ENCODE results near the gene APBB2.

Gene APBB2

DNA sequence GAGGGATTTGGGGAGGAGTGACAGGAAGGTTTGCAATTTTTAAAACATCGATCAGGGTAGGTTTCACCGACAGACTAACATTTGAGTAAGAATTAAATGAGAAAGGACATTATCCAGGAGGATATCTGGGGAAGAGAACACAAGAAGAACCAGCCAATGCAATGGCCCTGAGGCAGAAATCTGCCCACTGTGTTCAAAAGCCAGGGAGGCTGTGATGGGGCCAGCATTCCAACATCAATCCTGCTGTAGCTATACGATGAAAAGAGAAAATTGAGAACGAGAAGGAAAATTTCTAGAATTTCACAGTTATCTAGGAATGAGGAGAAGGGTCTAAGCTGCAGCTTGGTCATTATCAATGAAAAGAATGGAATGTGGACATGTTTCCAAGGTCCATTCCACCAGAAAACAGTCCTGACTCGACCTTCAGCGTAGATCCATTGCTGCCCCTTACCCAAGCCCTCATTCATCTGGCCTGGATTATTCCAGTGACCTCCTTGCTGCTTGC is 84.4 kb downstream of the APBB2 start:
- H3K23ac ChIP-seq (ENCODE audit: low read length in 2 of 2) = no peak overlapping the region
- no peaks in the 10 kb centered on the region for H3K27me3 ChIP-seq (ENCODE audit: control insufficient read depth in 1 of 2, insufficient read depth in 1 of 2, low read length in 2 of 2)
- DNase-seq = no peak
- H2AK5ac ChIP-seq (ENCODE audit: low read length, severe bottlenecking) = no peak overlapping the region
- no peak overlapping the region for H3K4ac ChIP-seq (ENCODE audit: low read depth in 1 of 2, low read length in 2 of 2)
- H3K18ac ChIP-seq (ENCODE audit: low read depth in 1 of 2, low read length in 2 of 2) = peak overlapping the region; percentile 47 to 50
- no peaks in the 10 kb centered on the region for H3K36me3 ChIP-seq (ENCODE audit: control insufficient read depth in 1 of 2, insufficient read depth in 2 of 2, low read depth in 1 of 2, low read length in 2 of 2)
- no peak overlapping the region for H2BK120ac ChIP-seq (ENCODE audit: low read depth, low read length)
- no peak overlapping the region for H3K14ac ChIP-seq (ENCODE audit: low read length in 2 of 2)
- 87% methylated on average over 6 of the region's 6 CpGs for WGBS
- H3K4me3 ChIP-seq (ENCODE audit: insufficient read depth in 1 of 2, low read depth in 1 of 2, low read length in 2 of 2) = no peak overlapping the region
- no peak overlapping the region for H2BK12ac ChIP-seq (ENCODE audit: low read length in 2 of 2)
- H2AFZ ChIP-seq (ENCODE audit: low read depth, low read length) = no peak overlapping the region
- H3K9ac ChIP-seq (ENCODE audit: low read length) = no peak overlapping the region
- peaks cover 38% of the 10 kb centered on the region for H3K79me1 ChIP-seq (replicated peaks; ENCODE audit: low read length, poor library complexity, severe bottlenecking)
- no peak overlapping the region for H4K91ac ChIP-seq (ENCODE audit: low read length)
- no peak overlapping the region for H2BK15ac ChIP-seq (ENCODE audit: low read depth, poor library complexity, severe bottlenecking)
- no peaks in the 10 kb centered on the region for H3K9me3 ChIP-seq (ENCODE audit: control insufficient read depth, low read length)
- H3K4me2 ChIP-seq (ENCODE audit: low read length, poor library complexity, severe bottlenecking) = no peak overlapping the region
- H3K4me1 ChIP-seq (ENCODE audit: control insufficient read depth, insufficient read depth, low read depth, low read length) = peaks cover 6% of the 10 kb centered on the region
- H4K8ac ChIP-seq (ENCODE audit: low read length) = no peak overlapping the region
- no peak overlapping the region for H2BK5ac ChIP-seq (ENCODE audit: low read depth, low read length, poor library complexity, severe bottlenecking)
- H3K27ac ChIP-seq (ENCODE audit: low read length, poor library complexity, severe bottlenecking) = no peak overlapping the region

DNA sequence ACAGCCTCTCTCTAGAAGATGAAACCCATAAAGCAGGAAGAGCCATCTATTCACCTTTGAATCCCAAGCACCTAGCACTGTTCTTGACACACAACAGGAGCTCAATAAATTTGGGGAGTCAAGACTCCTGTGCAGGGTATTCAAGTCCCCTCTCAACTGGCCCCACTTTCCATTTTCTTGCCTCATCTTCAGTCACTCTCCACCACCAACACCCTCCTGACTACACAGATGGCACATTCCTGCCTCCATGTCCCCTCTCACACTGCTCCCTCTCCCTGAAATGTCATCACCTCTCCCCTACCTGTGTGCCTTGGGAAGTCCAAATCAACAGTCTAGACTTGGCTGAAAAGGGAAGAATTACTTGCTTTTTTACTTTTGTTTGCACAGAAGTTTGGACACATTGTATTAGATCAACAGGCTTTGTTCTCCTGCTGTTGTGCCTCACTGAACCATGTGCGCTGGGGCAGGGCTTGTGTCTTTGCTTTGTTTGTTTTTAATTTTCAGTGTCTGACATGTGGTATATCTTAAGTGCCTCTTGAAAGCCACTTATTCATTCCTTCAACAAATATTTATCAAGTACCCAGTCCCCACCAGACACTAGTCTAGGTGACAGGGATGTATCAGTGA is 85.1 kb downstream of the APBB2 start:
- no peak overlapping the region for H2BK5ac ChIP-seq (ENCODE audit: low read depth, low read length, poor library complexity, severe bottlenecking)
- peak overlapping the region; percentile 4 for H4K8ac ChIP-seq (ENCODE audit: low read length)
- peak overlapping the region in 1 of 2 experiments; percentile 38 for H3K4ac ChIP-seq (ENCODE audit: low read depth in 1 of 2, low read length in 2 of 2)
- H3K4me2 ChIP-seq (ENCODE audit: low read length, poor library complexity, severe bottlenecking) = no peak overlapping the region
- H3K4me1 ChIP-seq (ENCODE audit: control insufficient read depth, insufficient read depth, low read depth, low read length) = peaks cover 4% of the 10 kb centered on the region
- H2BK120ac ChIP-seq (ENCODE audit: low read depth, low read length) = no peak overlapping the region
- DNase-seq = no peak
- no peak overlapping the region for H3K27ac ChIP-seq (ENCODE audit: low read length, poor library complexity, severe bottlenecking)
- no CpG with 5 or more reads among the region's 1 CpG for WGBS
- no peak overlapping the region for H2AK5ac ChIP-seq (ENCODE audit: low read length, severe bottlenecking)
- H2BK15ac ChIP-seq (ENCODE audit: low read depth, poor library complexity, severe bottlenecking) = no peak overlapping the region
- H2AFZ ChIP-seq (ENCODE audit: low read depth, low read length) = no peak overlapping the region
- H3K9me3 ChIP-seq (ENCODE audit: control insufficient read depth, low read length) = no peaks in the 10 kb centered on the region
- no peak overlapping the region for H3K9ac ChIP-seq (ENCODE audit: low read length)
- no peaks in the 10 kb centered on the region for H3K27me3 ChIP-seq (ENCODE audit: control insufficient read depth in 1 of 2, insufficient read depth in 1 of 2, low read length in 2 of 2)
- H4K91ac ChIP-seq (ENCODE audit: low read length) = no peak overlapping the region
- H3K4me3 ChIP-seq (ENCODE audit: insufficient read depth in 1 of 2, low read depth in 1 of 2, low read length in 2 of 2) = no peak overlapping the region
- H3K23ac ChIP-seq (ENCODE audit: low read length in 2 of 2) = no peak overlapping the region
- H3K79me1 ChIP-seq (replicated peaks; ENCODE audit: low read length, poor library complexity, severe bottlenecking) = peaks cover 38% of the 10 kb centered on the region
- H3K18ac ChIP-seq (ENCODE audit: low read depth in 1 of 2, low read length in 2 of 2) = peak overlapping the region; percentile 31 to 34
- H2BK12ac ChIP-seq (ENCODE audit: low read length in 2 of 2) = no peak overlapping the region
- no peak overlapping the region for H3K14ac ChIP-seq (ENCODE audit: low read length in 2 of 2)
- H3K36me3 ChIP-seq (ENCODE audit: control insufficient read depth in 1 of 2, insufficient read depth in 2 of 2, low read depth in 1 of 2, low read length in 2 of 2) = no peaks in the 10 kb centered on the region

GRCh38 chr4:41125558-41126311 is 88.6 kb downstream of the APBB2 start:
- Histone ChIP-seq H3K4ac (ENCODE audit: low read depth in 1 of 2, low read length in 2 of 2) (no peak overlapping the region), H3K23ac (ENCODE audit: low read length in 2 of 2) (no peak overlapping the region), H2BK12ac (ENCODE audit: low read length in 2 of 2) (no peak overlapping the region), H3K18ac (ENCODE audit: low read depth in 1 of 2, low read length in 2 of 2) (no peak overlapping the region), H2BK15ac (ENCODE audit: low read depth, poor library complexity, severe bottlenecking) (no peak overlapping the region), H4K91ac (ENCODE audit: low read length) (no peak overlapping the region), H2AFZ (ENCODE audit: low read depth, low read length) (no peak overlapping the region), H3K27me3 (ENCODE audit: control insufficient read depth in 1 of 2, insufficient read depth in 1 of 2, low read length in 2 of 2) (no peaks in the 10 kb centered on the region), H4K8ac (ENCODE audit: low read length) (no peak overlapping the region), H3K4me2 (ENCODE audit: low read length, poor library complexity, severe bottlenecking) (no peak overlapping the region), H2BK120ac (ENCODE audit: low read depth, low read length) (no peak overlapping the region), H3K14ac (ENCODE audit: low read length in 2 of 2) (no peak overlapping the region), H2AK5ac (ENCODE audit: low read length, severe bottlenecking) (no peak overlapping the region), H3K36me3 (ENCODE audit: control insufficient read depth in 1 of 2, insufficient read depth in 2 of 2, low read depth in 1 of 2, low read length in 2 of 2) (peaks cover 0 to 7% of the 10 kb centered on the region in 2 experiments), H3K9ac (ENCODE audit: low read length) (no peak overlapping the region), H3K4me3 (ENCODE audit: insufficient read depth in 1 of 2, low read depth in 1 of 2, low read length in 2 of 2) (no peak overlapping the region), H3K27ac (ENCODE audit: low read length, poor library complexity, severe bottlenecking) (peak overlapping the region; percentile 19), H3K79me1 (replicated peaks; ENCODE audit: low read length, poor library complexity, severe bottlenecking) (peaks cover 48% of the 10 kb centered on the region), H2BK5ac (ENCODE audit: low read depth, low read length, poor library complexity, severe bottlenecking) (no peak overlapping the region), H3K4me1 (ENCODE audit: control insufficient read depth, insufficient read depth, low read depth, low read length) (peaks cover 2% of the 10 kb centered on the region), H3K9me3 (ENCODE audit: control insufficient read depth, low read length) (no peaks in the 10 kb centered on the region)
- no peak for DNase-seq
- 97% methylated on average over 7 of the region's 7 CpGs for WGBS

DNA sequence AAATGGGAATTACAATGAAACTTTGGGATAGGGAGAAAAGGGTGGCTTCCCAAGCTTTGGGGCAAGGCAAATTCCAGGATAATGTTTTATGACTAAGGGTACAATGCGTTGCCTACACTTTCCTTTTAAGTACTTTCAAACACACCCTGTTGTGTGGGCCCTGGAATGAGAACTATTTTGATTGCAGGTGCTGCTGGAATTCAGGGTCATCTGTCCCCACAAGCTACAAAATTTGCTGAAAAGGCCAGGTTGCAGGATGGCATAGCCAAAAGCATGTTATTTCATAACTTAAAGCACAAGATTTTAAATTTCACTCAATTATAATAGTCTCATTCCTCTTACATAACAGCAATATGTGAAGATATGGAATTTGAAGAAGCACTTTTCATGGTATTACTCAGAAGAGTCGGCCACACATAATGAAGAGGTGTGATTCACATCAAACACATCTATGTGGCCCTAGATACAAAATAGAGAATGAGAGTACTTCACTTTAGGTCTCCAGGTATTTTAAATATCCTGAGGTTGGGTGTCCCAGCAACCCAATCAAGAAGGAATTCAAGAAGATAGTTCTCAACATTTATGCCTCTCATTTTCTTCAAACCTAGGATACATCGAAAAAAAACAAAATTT is 89.3 kb downstream of the APBB2 start:
- no peak overlapping the region for H4K8ac ChIP-seq (ENCODE audit: low read length)
- H3K79me1 ChIP-seq (replicated peaks; ENCODE audit: low read length, poor library complexity, severe bottlenecking) = peaks cover 46% of the 10 kb centered on the region
- no peaks in the 10 kb centered on the region for H3K27me3 ChIP-seq (ENCODE audit: control insufficient read depth in 1 of 2, insufficient read depth in 1 of 2, low read length in 2 of 2)
- no peak overlapping the region for H3K23ac ChIP-seq (ENCODE audit: low read length in 2 of 2)
- no peak overlapping the region for H2BK15ac ChIP-seq (ENCODE audit: low read depth, poor library complexity, severe bottlenecking)
- no peak overlapping the region for H3K9ac ChIP-seq (ENCODE audit: low read length)
- DNase-seq = no peak
- H3K4me2 ChIP-seq (ENCODE audit: low read length, poor library complexity, severe bottlenecking) = no peak overlapping the region
- no peak overlapping the region for H2BK5ac ChIP-seq (ENCODE audit: low read depth, low read length, poor library complexity, severe bottlenecking)
- no peak overlapping the region for H2BK120ac ChIP-seq (ENCODE audit: low read depth, low read length)
- H3K4me1 ChIP-seq (ENCODE audit: control insufficient read depth, insufficient read depth, low read depth, low read length) = peaks cover 4% of the 10 kb centered on the region
- H2AK5ac ChIP-seq (ENCODE audit: low read length, severe bottlenecking) = no peak overlapping the region
- H3K27ac ChIP-seq (ENCODE audit: low read length, poor library complexity, severe bottlenecking) = no peak overlapping the region
- H3K9me3 ChIP-seq (ENCODE audit: control insufficient read depth, low read length) = no peaks in the 10 kb centered on the region
- H3K4ac ChIP-seq (ENCODE audit: low read depth in 1 of 2, low read length in 2 of 2) = no peak overlapping the region
- no CpG with 5 or more reads among the region's 3 CpGs for WGBS
- H3K4me3 ChIP-seq (ENCODE audit: insufficient read depth in 1 of 2, low read depth in 1 of 2, low read length in 2 of 2) = no peak overlapping the region
- no peak overlapping the region for H3K18ac ChIP-seq (ENCODE audit: low read depth in 1 of 2, low read length in 2 of 2)
- H3K36me3 ChIP-seq (ENCODE audit: control insufficient read depth in 1 of 2, insufficient read depth in 2 of 2, low read depth in 1 of 2, low read length in 2 of 2) = peaks cover 0 to 7% of the 10 kb centered on the region in 2 experiments
- no peak overlapping the region for H2BK12ac ChIP-seq (ENCODE audit: low read length in 2 of 2)
- H3K14ac ChIP-seq (ENCODE audit: low read length in 2 of 2) = no peak overlapping the region
- H4K91ac ChIP-seq (ENCODE audit: low read length) = no peak overlapping the region
- H2AFZ ChIP-seq (ENCODE audit: low read depth, low read length) = no peak overlapping the region

All from mesenchymal stem cell (in vitro differentiated cells and primary cell).